ENCODE measurements around the gene CYB5B.

DNA sequence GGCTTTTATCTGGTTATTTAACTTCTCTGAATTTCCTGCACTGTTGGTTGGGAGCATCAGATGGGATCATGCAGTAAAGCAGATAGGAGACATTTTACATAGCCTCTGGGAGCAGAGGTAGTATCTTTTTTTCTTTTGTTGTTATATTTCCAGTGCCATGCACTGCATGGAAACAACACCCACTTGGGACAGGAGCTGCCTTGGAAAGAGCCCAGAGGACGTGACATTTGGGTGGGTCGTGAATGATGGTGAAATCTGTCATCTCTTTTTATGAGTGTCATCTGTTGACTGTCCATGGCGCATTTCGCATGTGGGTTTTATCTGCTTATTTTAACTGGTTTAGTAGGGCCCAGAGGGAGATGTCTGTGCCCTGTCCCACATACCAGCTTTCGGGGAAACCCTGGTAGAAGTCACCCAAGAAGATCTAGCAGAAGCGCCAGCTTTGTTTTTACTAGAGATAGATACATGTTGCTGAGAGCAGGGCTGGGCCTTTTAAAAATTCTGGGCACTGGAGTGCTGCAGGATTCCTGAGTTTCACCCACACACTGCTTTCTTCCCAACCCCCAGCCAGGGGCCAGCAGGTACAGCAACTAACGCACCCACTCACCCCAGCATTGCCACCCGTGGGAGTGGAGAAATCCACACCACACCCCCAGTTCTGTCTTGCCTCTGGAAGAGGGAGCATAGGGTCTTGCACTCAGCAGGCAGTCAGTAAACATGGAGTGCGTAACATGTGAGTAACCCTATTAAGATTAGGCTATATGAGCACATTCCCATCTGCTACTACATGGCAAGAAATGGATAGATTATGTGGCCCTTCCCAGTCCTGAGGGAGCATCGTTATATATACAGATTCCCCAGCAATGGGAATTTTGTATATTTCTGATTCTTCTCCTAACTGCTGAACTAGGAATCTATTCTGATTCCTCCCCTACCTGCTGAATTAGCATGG, 30.2 kb upstream of the CYB5B start:
- no peak for TF ChIP-seq POLR2A (IDR thresholded peaks at IDR 0.05; ENCODE audit: low read depth, low read length)
- TF ChIP-seq JUN (IDR thresholded peaks at IDR 0.05; ENCODE audit: borderline replicate concordance, insufficient read depth, insufficient read length, low read depth), result no peak
- no peak for TF ChIP-seq CTCF (IDR thresholded peaks at IDR 0.05; ENCODE audit: extremely low read depth in 1 of 2, insufficient read depth in 1 of 2, low read depth in 1 of 2, low read length in 2 of 2)
- no peak for TF ChIP-seq POLR2AphosphoS5 (IDR thresholded peaks at IDR 0.05; ENCODE audit: insufficient read depth, low read depth, low read length)
- TF ChIP-seq, protein P1, sequence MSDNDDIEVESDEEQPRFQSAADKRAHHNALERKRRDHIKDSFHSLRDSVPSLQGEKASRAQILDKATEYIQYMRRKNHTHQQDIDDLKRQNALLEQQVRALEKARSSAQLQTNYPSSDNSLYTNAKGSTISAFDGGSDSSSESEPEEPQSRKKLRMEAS (IDR thresholded peaks at IDR 0.05; ENCODE audit: insufficient read depth, insufficient read length), result no peak
- TF ChIP-seq EZH2 (IDR thresholded peaks at IDR 0.05; ENCODE audit: borderline replicate concordance, low read depth, low read length, severe bottlenecking), result no peak
- TF ChIP-seq MYC (IDR thresholded peaks at IDR 0.05; ENCODE audit: low read depth, low read length), result no peak
- TF ChIP-seq GATA2 (IDR thresholded peaks at IDR 0.05; ENCODE audit: insufficient read depth, insufficient read length, low read depth, low read length), result no peak
- no peak for TF ChIP-seq FOS (IDR thresholded peaks at IDR 0.05; ENCODE audit: borderline replicate concordance, insufficient read depth, low read length)

Measured in endothelial cell of umbilical vein (primary cell).